ENCODE measurements around the gene NWD2. TPM values are rescaled to one million over a fixed set of nuclear protein-coding genes. Genes with fewer than 3 reads are reported as not detected.
"Not testable (repeated sequence)": the region's sequence is repeated elsewhere in the genome, so short reads cannot be mapped to it uniquely, and the experiment has no call there.

The NWD2 gene
- total RNA-seq, 1 donor from 2014 or later = not detected

GRCh38 chr4:37397505-37397904, 153.0 kb downstream of the NWD2 start:
- no peaks in the 10 kb centered on the region for H3K9me3 Mint-ChIP-seq (ENCODE audit: unreplicated experiment)
- TF ChIP-seq CTCF (IDR thresholded peaks at IDR 0.05) = no peak
- H3K27ac Mint-ChIP-seq (ENCODE audit: unreplicated experiment) = no peak overlapping the region
- H3K4me1 Mint-ChIP-seq (ENCODE audit: unreplicated experiment) = no peaks in the 10 kb centered on the region
- H3K4me3 Mint-ChIP-seq (ENCODE audit: unreplicated experiment) = no peak overlapping the region
- H3K27me3 Mint-ChIP-seq (ENCODE audit: unreplicated experiment) = no peaks in the 10 kb centered on the region
- no peak for DNase-seq (ENCODE audit: extremely low spot score, unreplicated experiment)
- no peaks in the 10 kb centered on the region for H3K36me3 Mint-ChIP-seq (ENCODE audit: unreplicated experiment)

GRCh38 chr4:37400241-37400881, 155.8 kb downstream of the NWD2 start:
- Mint-ChIP-seq H3K4me3 (ENCODE audit: unreplicated experiment) (no peak overlapping the region), H3K9me3 (ENCODE audit: unreplicated experiment) (no peaks in the 10 kb centered on the region), H3K36me3 (ENCODE audit: unreplicated experiment) (no peaks in the 10 kb centered on the region), H3K4me1 (ENCODE audit: unreplicated experiment) (no peaks in the 10 kb centered on the region), H3K27ac (ENCODE audit: unreplicated experiment) (no peak overlapping the region), H3K27me3 (ENCODE audit: unreplicated experiment) (no peaks in the 10 kb centered on the region)
- no peak for DNase-seq (ENCODE audit: extremely low spot score, unreplicated experiment)
- no peak for TF ChIP-seq CTCF (IDR thresholded peaks at IDR 0.05)

GRCh38 chr4:37407938-37408826, 163.6 kb downstream of the NWD2 start:
- H3K27me3 Mint-ChIP-seq (ENCODE audit: unreplicated experiment); DNase-seq (ENCODE audit: extremely low spot score, unreplicated experiment); H3K9me3 Mint-ChIP-seq (ENCODE audit: unreplicated experiment); H3K4me1 Mint-ChIP-seq (ENCODE audit: unreplicated experiment); H3K4me3 Mint-ChIP-seq (ENCODE audit: unreplicated experiment); H3K36me3 Mint-ChIP-seq (ENCODE audit: unreplicated experiment); H3K27ac Mint-ChIP-seq (ENCODE audit: unreplicated experiment): not testable (repeated sequence)

GRCh38 chr4:37413612-37414011, 169.1 kb downstream of the NWD2 start:
- not testable (repeated sequence) for H3K4me1 Mint-ChIP-seq (ENCODE audit: unreplicated experiment); H3K4me3 Mint-ChIP-seq (ENCODE audit: unreplicated experiment); DNase-seq (ENCODE audit: extremely low spot score, unreplicated experiment); H3K36me3 Mint-ChIP-seq (ENCODE audit: unreplicated experiment); H3K9me3 Mint-ChIP-seq (ENCODE audit: unreplicated experiment); H3K27ac Mint-ChIP-seq (ENCODE audit: unreplicated experiment)
- H3K27me3 Mint-ChIP-seq (ENCODE audit: unreplicated experiment) = peaks cover 12% of the 10 kb centered on the region

GRCh38 chr4:37415845-37416369, 171.4 kb downstream of the NWD2 start:
- Mint-ChIP-seq H3K4me3 (ENCODE audit: unreplicated experiment) (no peak overlapping the region), H3K27ac (ENCODE audit: unreplicated experiment) (no peak overlapping the region), H3K27me3 (ENCODE audit: unreplicated experiment) (peaks cover 6% of the 10 kb centered on the region), H3K36me3 (ENCODE audit: unreplicated experiment) (no peaks in the 10 kb centered on the region), H3K4me1 (ENCODE audit: unreplicated experiment) (no peaks in the 10 kb centered on the region), H3K9me3 (ENCODE audit: unreplicated experiment) (peaks cover 6% of the 10 kb centered on the region)
- DNase-seq (ENCODE audit: extremely low spot score, unreplicated experiment) = no peak
- no peak for TF ChIP-seq CTCF (IDR thresholded peaks at IDR 0.05)

GRCh38 chr4:37421614-37422013, 177.1 kb downstream of the NWD2 start:
- no peak overlapping the region for H3K4me3 Mint-ChIP-seq (ENCODE audit: unreplicated experiment)
- no peak for TF ChIP-seq CTCF (IDR thresholded peaks at IDR 0.05)
- H3K36me3 Mint-ChIP-seq (ENCODE audit: unreplicated experiment) = no peaks in the 10 kb centered on the region
- no peaks in the 10 kb centered on the region for H3K4me1 Mint-ChIP-seq (ENCODE audit: unreplicated experiment)
- H3K27ac Mint-ChIP-seq (ENCODE audit: unreplicated experiment) = no peak overlapping the region
- DNase-seq (ENCODE audit: extremely low spot score, unreplicated experiment) = no peak
- peaks cover 5% of the 10 kb centered on the region for H3K27me3 Mint-ChIP-seq (ENCODE audit: unreplicated experiment)
- peaks cover 6% of the 10 kb centered on the region for H3K9me3 Mint-ChIP-seq (ENCODE audit: unreplicated experiment)

Measured in osteocyte (in vitro differentiated cells).